Heart left ventricle (tissue), 13 donors: ENCODE measurements around the gene SLC7A5.
"Not testable (repeated sequence)": the region's sequence is repeated elsewhere in the genome, so short reads cannot be mapped to it uniquely, and the experiment has no call there.

Experiments used
- POLR2A ChIP-seq, 2 donors: fragments of 450-650 bp; IDR thresholded peaks; one replicate each; pipeline ENCODE4 v1.6.1; 2017; ENCODE audit warnings: antibody characterized with exemption in 2 of 2, mild to moderate bottlenecking in 2 of 2, moderate library complexity in 2 of 2
- TF ChIP-seq, protein P1 (sequence below), 12 donors: fragments of 200-600 bp; sonication (generic) in 4 of 12; IDR thresholded peaks; one replicate each; pipeline versions ENCODE4 v1.5.0 to v1.8.0; 2018 to 2022; ENCODE audit warnings: antibody characterized with exemption in 12 of 12, mild to moderate bottlenecking in 5 of 12
- donor health status: ischemic (EF 13 %, LVEDD 7.1; RV severe dilation, severe dysfunction).
- donor health status: DM: no; HTN: yes; CAD: no.
- donor health status: DM: no; HTN: no; CAD: no.
- donor health status: ischemic (EF 25% LVEDD 6.9; RV normal size, moderate dysfunction).
- donor health status: ischemic (EF 25% LVEDD 5.7; RV mildly dilated, moderate dysfunction).
- donor health status: ischemic (EF 35%, LVEDD 5.7; RV mildly dilated, moderate dysfunction).
- donor health status: nonischemic (EF 11% LVEDD 7.7; RV severe dilation, severe dysfunction).
- donor health status: DM: yes; HTN: yes; CAD: no.
- donor health status: PGD.
- donor health status: ischemic (EF 29% LVEDD 5.4; RV normal size, mild dysfunction).
- donor health status: nonischemic (EF 23%, LVEDD 6.1; RV moderate dilation, normal function).

DNA sequence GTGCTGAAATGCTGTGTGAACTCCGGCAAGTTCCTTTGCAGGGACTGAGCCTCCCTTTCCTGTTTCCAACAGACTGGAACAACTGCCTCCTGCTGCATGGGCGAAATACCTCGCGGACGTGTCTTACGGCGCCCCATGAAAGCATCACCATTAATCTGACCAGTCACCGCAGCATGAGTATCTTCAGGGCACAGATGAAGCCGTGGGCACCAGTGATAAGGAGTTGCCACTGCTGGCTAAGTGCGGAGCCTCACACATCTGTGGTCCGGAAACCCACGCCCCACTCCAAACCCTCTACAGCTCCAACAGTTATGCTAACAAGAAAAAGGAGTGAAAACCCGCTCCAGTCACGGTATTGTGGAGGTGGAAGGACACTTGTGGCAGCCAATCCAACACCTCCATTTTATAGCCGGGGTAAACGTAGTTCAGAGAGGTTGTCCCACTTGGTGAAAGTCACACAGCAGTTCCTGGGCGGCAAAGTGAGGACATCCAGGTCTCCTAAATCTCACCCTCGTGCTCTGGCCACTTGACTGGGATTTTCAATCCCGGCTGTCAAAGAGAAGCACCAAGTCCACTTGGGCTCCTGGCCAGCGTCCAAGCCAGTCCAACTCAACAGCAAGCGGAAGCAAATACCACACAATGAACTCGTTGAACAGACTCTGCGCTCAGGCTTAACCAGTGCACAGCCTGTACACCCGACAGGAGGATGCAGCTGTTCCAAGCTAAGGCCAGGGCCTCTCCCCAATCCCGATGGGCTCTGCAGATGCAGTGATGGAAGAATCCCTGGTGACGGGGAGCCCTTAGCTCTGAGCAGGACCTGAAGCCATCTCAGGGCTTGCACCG, 10.9 kb downstream of the SLC7A5 start:
- TF ChIP-seq, protein P1, sequence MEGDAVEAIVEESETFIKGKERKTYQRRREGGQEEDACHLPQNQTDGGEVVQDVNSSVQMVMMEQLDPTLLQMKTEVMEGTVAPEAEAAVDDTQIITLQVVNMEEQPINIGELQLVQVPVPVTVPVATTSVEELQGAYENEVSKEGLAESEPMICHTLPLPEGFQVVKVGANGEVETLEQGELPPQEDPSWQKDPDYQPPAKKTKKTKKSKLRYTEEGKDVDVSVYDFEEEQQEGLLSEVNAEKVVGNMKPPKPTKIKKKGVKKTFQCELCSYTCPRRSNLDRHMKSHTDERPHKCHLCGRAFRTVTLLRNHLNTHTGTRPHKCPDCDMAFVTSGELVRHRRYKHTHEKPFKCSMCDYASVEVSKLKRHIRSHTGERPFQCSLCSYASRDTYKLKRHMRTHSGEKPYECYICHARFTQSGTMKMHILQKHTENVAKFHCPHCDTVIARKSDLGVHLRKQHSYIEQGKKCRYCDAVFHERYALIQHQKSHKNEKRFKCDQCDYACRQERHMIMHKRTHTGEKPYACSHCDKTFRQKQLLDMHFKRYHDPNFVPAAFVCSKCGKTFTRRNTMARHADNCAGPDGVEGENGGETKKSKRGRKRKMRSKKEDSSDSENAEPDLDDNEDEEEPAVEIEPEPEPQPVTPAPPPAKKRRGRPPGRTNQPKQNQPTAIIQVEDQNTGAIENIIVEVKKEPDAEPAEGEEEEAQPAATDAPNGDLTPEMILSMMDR (IDR thresholded peaks at IDR 0.05), result not testable (repeated sequence)
- not testable (repeated sequence) for TF ChIP-seq POLR2A (IDR thresholded peaks at IDR 0.05)
